H4 (cell line): ENCODE measurements around the gene WBP4. TPM values are rescaled to one million over a fixed set of nuclear protein-coding genes. Genes with fewer than 3 reads are reported as not detected.

Experiments
- DNase-seq: peaks from one replicate; pipeline ENCODE4 v3.0.0-alpha.2; 2015; ENCODE audit warnings: low spot score
- total RNA-seq: library from RNA; depleted of rRNA; stranded (reverse); fragments of >200 nt; shearing (Covaris generic); gene quantifications from 2 replicates; pipeline ENCODE4 v1.2.3, GENCODE V29; 2014

The WBP4 gene
- total RNA-seq, 1 experiment from 2014 or later, result 5.2 TPM

DNA sequence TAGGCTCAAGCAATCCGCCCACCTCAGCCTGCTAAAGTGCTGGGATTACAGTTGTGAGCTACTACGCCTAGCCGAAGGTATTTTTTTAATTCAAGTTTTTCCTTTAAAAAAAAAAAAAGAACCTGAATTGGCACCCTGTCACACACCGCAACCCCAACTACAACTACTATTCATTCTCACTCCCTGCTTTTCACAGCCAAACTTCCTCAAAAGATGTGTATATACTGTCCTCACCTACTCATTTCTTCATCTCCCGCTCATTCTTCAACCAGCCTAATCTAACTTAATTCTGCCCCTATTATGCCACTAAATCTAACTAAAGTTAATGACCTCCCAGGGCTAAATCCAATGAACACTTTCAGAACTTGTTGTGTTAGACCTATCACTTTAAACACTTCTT lies 12.7 kb upstream of the WBP4 start:
- DNase-seq, result no peak

DNA sequence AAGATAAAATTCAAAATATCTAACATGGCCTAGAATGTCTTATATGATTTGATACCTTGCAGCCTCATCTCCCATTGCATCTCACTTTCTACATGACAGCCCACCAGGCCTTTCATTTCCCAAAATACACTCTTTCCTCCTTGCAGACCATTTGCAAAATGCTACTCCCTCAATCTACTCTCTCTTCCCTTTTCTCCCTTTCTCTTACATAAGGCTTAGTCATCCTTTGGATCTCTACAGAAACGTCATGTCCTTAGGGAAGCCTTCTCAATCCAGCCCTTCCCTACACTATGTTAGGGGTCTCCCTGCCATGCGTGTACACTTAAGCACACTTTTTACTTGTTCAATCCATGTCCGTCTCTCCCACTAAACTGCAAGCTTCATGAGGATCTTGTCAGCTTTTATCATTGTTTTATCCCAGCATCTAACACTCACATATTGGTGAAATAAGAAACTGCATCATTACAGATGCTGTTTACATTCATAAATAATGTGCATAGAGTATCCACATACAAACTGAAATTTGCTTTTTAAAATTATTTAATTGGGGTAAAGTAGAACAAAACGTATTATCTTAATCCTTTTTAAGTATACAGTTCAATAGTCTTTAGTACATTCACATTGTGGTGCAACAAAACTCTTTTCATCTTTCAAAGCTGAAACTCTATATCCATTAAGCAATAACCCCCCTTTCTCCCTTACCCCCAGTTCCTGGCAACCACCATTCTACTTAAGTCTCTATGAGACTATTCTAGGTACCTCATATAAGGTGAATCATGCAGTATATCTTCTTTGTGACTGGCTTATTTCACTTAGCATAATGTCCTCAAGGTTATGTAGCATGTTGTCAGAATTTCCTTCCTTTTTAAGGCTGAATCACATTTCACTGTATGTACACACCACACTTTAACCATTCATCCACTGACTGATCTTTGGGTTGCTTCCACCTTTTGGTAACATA lies 11.5 kb upstream of the WBP4 start:
- no peak for DNase-seq

DNA sequence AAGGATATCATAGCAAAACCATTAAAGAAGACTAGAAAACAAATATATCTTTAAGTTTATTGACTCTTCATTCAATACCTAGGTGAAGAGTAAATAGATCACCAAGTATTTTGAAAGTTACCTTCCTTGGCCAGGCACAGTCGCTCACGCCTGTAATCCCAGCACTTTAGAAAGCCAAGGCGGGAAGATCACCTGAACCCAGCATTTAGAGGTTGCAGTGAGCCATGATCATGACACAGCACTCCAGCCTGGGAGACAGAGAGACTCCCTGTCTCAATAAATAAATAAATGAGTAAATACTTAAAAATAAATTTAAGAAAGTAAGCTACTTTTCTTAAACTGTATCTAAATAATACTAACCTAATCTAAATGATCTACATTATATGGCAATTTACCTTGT lies 8.9 kb upstream of the WBP4 start:
- peak; percentile 18 for DNase-seq

DNA sequence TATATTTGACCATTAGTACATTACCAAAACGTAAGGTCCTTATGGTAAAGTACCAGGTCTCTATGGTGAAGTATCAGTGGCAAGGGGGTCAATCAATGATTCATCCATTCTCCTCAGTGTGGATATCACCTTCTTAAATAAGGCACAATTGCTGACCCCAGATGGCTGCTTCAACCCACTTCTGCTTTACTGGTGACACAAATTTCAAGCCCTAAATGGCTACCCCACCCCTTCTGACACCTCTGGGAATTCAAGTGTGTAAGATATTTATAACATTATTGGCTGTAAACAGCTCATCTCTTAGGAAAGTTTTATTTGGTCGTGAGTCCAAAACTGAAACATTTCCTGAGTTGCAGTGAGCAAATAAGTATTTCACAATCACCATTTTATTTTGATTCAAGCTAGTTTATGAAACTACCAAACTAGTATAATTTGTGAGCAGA lies 7.9 kb upstream of the WBP4 start:
- no peak for DNase-seq

DNA sequence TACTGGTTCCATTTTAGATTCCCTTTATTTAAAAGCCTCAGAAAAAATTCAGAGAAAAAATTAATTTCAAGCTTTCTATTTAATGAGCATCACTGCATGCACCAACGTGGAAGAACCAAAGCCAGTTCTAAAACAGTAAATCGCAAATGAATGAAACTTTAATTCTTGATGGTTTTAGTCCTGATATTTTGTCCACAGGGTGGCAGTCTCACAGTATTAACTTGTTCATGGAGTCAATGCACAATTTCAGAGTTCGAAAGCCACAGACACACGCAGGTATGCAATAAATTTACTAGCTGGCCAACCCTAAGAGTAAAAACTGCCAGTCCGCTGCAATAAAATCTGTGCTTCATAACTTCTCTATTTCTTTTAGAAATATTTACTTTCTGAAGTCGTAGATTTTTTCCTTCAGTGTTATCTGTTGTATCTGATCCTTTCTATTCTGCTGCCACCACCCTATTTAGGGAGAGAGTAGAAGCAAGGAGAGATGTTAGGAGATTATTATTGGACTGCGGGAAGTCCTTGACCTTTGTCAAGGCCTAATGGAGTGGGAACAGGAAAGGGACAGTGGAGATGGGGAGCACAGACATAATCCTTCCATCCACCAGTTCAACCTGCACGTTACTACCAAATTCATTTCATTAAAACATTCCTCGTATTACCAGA lies 7.0 kb upstream of the WBP4 start:
- DNase-seq, result peak; percentile 56

DNA sequence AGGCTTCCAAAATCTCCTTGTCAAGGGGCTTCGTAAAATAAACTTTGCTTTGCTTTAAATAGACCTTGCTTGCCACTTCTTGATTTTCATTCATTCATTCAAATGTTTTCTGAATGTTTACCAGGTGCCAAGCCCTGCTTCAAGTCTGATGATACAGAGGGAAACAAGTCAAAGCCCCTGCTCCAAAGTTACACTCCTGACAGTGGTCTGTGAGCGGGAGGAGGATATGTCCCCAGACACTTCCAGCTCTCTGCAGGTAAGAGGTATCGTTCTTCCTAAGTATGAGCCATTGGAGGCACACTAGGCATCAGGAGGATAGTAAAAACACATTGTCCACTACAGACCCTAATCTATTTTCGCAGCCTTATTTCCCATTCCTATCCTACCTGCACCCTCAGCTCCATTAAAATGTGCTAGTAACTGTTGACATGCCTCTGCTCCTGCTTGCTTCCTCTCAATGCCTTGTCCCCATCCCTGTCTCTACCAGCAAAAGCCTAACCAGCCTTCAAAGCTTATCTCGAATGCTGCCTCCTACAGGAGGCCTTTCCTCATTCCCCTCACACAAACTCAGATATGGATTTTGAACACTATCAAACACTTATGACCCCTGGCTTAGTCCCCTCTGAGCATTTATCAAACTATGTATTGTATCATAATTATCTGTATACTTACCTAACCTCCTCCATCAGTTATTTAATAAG lies 6.2 kb upstream of the WBP4 start:
- peak; percentile 9 for DNase-seq

DNA sequence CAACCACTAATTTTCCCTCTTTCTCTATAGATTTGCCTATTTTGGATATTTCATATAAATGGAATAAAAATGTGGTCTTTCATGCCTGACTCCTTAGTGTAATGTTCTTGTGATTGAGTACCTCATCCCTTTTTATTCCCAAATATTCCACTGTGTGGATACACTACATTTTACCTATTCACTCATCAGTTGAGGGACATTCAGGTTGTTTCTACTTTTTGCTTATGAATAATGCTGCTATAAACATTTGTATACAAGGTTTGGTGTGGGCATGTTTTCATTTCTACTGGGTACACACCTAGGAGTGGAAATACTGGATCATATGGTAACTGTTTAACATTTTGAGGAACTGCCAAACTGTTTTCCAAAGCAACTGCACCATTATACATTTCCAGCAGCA lies 5.1 kb upstream of the WBP4 start:
- DNase-seq, result no peak

DNA sequence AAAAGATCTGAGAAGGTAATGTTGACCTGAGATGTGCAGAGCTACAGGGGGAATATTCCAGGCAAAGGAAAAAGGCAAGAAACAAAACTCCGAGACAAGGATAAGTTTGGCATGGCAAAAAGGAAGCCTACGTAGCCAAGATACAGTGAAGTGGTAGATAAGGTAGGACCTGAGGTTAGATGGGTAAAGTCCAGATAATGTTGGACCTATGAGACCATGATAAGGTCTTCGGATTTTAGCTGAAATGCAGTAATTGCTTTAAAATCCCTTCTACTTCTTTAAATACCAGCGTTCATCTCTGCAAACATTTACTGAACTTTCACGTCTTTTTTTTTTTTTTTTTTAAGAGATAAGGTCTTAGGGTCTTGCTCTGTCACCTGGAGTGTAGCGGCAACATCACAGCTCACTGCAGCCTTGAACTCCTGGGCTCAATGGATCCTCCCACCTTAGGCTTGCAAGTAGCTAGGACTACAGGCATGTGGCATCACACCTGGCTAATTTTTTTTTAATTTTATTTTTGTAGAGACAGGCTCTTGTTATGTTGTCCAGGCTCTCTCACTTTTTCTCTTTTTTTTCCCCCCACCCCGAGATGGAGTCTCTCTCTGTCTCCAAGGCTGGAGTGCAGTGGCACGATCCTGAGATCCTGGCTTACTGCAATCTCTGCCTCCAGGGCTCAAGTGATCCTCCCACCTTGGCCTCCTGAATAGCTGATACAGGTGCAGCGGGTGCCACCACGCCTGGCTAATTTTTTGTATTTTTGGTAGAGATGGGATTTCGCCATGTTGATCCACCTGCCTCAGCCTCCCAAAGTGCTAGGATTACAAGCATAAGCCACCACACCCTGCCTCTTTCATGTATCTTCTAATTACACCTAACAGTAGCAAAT lies 4.2 kb upstream of the WBP4 start:
- no peak for DNase-seq

DNA sequence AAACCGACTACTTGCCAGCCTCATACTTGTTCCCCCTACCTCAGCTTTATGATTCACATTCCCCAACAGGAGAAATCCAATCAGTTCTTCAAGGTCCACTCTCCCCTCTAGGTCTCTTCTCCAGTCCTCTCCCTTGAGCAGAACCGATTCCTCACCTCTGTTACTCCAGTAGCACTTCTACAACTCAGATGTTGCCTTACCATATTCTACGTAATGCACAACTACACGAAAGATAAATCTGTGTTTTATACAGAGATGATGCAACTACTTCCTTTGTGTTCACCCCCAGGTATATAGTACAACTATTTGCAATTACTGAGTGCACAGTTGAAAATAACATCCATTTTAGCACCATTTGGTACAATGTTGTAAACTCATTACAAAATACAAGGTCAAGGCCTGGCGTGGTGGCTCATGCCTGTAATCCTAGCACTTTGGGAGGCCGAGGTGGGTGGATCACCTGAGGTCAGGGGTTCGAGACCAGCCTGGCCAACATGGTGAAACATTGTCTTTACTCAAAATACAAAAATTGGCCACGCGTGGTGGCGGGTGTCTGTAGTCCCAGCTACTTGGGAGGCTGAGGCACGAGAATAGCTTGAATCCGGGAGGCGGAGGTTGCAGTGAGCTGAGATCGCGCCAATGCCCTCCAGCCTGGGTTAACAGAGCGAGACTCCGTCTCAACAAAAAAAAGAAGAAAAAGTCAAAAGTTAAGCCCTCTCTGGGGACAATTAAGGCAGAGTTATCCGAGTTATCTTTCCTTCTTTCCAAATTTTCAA lies 2.8 kb upstream of the WBP4 start:
- no peak for DNase-seq

DNA sequence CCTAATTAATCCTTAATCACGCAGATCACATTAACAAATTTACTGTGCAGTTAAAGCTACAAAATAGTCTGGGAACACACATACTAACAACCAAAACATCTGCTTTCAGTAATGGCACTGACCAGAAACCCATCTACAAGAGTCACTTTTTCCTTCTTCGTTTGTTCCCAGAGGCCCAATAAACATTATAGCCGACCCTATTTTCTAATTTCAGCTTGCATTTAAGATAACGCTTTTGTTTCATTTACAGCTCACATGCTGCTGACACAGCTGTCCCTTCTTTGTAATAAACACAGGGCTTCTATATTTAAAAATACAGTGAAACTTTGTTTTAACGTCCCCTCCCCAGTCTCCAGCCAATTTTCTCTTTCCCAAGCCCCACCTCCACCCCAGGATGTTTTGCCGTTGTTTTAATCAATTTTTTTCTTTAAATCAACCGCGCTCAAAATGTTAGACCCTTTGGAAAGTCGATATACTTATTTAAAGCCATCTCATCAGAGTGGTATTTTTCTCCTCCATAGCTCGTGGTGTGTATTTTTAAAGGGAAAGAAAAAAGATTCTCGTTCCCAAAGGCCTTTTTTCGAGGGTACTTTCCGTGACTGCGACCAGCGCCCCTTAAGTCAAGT lies 1.7 kb upstream of the WBP4 start:
- DNase-seq, result no peak

DNA sequence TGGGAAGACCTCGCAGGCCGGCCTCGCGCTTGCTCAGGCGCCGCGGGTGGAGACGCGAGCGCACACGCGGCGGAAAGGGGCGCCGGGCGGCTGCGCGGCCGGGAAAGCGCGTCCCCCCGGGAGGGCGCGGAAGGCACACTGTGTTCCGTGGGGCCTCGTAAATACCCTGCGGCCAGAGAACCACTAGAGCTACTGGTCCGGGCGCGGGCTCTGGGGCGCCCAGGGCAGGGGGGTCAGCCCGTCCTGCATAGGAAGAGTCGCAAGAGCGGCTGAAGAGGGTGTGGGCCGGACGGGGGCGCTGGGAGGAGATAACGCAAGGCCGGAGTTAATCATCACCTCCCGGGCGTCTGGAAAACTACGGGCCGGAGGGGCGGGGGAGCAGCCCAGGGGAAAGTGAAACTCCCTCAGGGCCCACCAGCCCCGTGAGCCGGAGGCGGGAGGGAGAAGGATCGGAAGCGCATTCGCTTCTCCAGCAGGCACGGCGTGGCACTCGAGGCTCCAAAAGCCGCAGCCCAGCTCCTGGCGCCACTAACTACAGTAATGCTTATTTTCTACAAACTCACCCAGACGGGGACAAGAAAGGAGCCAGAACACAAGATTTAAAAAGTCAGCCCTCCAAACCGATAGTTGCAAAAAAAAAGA lies 1.1 kb upstream of the WBP4 start:
- DNase-seq, result peak; percentile 64

DNA sequence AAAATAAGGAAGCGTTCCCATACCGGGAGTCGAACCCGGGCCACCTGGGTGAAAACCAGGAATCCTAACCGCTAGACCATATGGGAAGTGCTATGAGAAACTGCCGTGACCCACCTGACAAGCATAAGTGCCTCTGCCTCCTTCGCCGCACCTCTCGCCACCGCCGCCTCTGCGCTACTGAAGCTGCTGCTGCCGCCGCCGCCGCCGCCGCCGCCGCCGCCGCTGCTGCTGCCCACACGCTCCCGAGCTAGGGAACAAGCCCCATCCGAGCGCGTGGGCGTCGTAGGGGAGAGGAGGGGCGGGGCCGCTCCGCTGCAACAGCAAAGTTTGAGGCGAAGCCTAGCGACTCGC lies 610 bp upstream of the WBP4 start:
- peak; percentile 75 for DNase-seq

DNA sequence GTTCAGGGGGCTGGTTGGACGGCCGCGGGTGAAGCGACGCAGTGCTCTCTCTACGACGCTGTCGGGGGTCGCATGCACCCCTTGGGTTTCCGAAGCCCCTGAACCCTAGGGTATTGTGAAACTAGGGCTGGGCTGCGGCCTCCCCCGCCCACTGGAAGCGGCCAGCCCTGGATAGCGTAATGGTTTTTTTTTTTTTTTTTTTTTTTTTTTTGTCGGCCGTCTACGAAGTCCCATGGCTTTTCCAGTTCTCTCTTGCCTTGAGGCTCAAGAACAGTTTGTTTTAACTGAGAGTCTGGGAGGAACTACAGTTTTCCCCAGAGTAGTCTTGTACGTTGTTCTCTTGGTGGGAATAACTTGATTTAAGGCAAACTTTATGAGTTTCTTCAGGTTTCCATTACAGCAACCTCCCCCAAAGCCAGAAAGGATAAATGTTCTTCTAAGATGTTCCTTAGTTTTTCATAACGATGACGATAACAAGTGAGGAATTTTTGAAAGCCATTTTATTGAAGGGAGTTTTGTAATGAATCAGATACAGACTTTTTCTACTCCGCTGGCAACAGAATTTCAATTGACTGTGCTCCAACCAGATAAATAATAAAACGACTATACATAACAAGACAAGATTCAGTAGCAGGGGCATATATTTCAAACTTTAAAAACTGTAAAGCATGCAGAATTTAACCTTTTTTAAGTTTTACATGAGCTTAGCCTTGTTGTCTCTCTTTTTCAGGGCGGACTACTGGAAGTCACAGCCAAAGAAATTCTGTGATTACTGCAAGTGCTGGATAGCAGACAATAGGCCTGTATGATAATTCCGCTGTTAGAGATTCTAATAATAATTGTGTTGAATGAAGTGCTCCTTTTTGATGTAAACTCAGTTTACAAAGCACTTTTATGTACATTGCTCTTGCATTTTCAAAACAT lies 867 bp downstream of the WBP4 start:
- DNase-seq, result peak; percentile 34

DNA sequence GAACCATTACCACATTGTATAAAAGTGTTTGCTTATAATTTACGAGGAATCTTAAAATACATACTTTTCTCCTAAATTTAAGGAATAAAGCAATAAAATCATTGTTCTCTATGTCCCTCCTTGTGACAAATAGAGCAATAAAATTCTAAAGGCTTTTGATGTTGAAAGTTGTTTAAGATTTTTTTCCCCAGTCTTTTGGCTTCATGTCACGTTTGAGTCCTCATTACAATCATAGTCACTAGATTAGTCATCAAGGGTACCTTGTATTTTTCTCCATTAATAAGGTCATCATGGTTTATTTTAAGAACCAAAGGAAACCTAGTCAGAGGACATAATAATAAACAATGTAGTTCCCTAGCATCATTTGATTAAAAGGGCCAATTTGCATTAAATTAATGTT lies 3.2 kb downstream of the WBP4 start:
- DNase-seq, result no peak

DNA sequence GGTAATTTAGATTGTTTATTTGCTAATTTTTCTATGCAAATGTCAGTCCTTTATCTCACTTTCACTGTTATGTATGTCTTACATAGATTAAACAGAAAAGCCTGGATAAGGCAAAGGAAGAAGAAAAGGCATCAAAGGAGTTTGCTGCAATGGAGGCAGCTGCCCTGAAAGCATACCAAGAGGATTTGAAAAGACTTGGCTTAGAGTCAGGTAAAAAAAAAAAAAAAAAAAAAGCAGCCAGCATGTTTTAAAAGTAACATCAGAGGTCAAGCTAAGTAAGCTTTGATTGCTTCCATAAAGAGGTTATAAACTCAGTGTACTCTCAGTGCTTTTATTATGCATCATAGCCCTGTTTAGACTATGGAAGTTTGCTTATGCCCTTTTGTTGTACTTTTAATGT lies 3.8 kb downstream of the WBP4 start:
- DNase-seq, result no peak

DNA sequence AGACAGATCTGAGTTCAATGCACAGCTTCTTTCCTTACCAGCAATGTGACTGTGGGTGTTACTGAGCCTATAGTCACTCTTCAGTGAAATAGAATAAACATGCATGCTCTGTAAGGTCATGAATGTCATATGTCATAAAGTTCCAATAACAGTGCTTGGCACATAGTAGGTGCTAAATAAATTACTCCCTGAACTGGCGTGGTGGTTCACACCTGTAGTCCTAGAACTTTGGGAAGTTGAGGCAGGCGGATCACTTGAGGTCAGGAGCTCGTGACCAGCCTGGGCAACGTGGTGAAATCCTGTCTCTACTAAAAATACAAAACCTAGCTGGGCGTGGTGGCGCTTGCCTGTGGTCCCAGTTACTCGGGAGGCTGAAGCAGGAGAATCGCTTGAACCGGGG lies 13.2 kb downstream of the WBP4 start:
- no peak for DNase-seq

DNA sequence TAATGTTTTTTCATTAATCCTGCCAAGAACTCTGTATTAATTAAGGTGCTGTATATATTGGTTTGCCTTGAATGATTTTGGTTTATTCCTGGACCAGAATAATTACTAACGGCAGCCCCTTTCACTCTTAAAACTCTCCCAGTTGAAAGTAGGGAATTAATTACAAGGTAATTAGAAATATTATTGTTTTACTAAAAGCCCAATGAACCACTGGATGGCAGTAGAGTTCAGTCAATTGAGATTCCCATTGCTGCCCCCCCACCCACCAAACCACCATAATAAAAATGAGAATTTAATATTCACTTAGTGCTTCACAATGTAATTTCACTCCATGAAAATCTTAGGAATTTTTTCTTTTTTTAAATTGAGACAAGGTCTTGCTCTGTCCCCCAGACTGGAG lies 13.7 kb downstream of the WBP4 start:
- DNase-seq, result no peak

DNA sequence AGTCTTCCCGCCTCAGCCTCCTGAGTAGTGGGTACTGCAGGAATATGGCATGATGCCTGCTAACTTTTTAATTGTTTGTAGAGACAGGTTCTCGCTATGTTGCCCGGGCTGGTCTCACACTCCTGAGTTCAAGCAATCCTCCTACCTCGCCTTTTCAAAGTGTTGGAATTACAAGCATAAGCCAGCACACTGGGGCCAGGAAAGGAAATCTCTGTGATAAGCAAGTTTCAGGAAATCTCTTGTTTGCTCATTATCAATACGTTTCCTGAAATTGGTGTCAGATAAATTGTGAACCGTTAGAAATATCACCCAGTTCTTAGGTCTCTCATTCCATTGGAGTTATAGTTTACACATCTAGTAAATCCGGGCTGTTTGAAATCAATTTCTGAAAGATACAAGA lies 14.2 kb downstream of the WBP4 start:
- DNase-seq, result no peak

DNA sequence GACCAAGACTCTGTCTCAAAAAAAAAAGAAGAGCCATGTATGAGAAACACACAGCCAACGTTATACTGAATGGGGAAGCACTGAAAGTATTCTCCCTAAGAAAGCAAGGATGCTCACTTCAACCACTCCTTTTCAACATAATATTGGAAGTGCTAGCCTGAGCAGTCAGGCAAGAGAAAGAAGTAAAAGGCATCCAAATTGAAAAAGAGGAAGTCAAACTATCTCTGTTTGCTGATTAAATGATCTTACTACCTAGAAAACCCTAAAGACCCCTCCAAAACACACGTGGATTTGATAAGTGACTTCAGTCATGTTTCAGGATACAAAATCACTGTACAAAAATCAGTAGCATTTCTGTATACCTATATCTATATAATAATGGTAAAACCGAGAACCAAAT lies 16.2 kb downstream of the WBP4 start:
- DNase-seq, result no peak
